ENCODE measurements around the gene TGFBR3.

DNA sequence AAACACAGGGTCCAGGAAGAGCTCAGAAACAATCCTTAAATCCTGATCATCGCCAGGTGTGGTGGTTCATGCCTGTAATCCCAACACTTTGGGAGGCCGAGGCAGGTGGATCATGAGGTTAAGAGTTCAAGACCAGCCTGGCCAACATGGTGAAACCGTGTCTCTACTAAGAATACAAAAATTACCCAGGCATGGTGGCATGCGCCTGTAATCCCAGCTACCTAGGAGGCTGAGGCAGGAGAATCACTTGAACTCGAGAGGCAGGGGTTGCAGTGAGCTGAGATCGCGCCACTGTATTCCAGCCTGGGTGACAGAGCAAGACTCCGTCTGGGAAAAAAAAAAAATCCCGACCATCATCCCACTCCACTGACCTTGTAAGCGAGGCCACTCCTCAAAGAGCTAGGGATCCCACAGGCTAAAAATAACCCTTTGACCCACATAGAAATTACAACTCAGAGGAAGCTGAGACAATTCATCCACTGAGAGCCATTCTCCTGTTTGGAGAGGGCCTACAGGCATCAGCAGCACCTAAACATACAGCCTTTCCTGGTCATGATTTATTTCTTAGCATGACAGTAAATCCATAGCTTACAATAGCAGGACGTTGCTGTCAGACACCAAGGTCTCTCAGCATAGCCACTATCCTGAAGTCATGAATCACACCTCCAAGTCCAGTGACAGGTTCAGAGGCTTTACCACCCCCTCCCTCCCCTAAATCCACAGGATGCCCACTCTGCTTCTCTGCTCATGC is 66.7 kb downstream of the TGFBR3 start:
- TF ChIP-seq SIN3A (IDR thresholded peaks at IDR 0.05; ENCODE audit: borderline replicate concordance, insufficient read depth, low read depth, low read length) (no peak), TCF7L2 (IDR thresholded peaks at IDR 0.05; ENCODE audit: low read depth, low read length) (no peak)
- TF ChIP-seq, protein P1, sequence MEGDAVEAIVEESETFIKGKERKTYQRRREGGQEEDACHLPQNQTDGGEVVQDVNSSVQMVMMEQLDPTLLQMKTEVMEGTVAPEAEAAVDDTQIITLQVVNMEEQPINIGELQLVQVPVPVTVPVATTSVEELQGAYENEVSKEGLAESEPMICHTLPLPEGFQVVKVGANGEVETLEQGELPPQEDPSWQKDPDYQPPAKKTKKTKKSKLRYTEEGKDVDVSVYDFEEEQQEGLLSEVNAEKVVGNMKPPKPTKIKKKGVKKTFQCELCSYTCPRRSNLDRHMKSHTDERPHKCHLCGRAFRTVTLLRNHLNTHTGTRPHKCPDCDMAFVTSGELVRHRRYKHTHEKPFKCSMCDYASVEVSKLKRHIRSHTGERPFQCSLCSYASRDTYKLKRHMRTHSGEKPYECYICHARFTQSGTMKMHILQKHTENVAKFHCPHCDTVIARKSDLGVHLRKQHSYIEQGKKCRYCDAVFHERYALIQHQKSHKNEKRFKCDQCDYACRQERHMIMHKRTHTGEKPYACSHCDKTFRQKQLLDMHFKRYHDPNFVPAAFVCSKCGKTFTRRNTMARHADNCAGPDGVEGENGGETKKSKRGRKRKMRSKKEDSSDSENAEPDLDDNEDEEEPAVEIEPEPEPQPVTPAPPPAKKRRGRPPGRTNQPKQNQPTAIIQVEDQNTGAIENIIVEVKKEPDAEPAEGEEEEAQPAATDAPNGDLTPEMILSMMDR (IDR thresholded peaks at IDR 0.05), result no peak

All from Panc1 (cell line).